Mesenchymal stem cell (in vitro differentiated cells and primary cell): ENCODE measurements around the gene TJP3.

ENCODE experiments used
- DNase-seq: peaks from one replicate; pipeline ENCODE4 v3.0.0-alpha.2; 2013
- H2AFZ ChIP-seq: one replicate; pipeline ENCODE4 v1.6.1; 2013; ENCODE audit warnings: low read depth, mild to moderate bottlenecking, control low read depth, inconsistent platforms, low read length, moderate library complexity
- H2AK5ac ChIP-seq: 2 replicates; pipeline ENCODE4 v1.6.1; 2013; ENCODE audit warnings: low read length, moderate library complexity, mild to moderate bottlenecking, inconsistent platforms; ENCODE audit not compliant: severe bottlenecking
- H2BK120ac ChIP-seq: one replicate; pipeline ENCODE4 v1.6.1; 2013; ENCODE audit warnings: low read depth, mild to moderate bottlenecking, inconsistent platforms, low read length, moderate library complexity
- H2BK12ac ChIP-seq, 2 experiments: one replicate each; pipeline ENCODE4 v1.6.1; 2013; ENCODE audit warnings: inconsistent platforms in 2 of 2, low read length in 2 of 2, mild to moderate bottlenecking in 2 of 2, moderate library complexity in 2 of 2, control low read depth in 1 of 2
- H2BK15ac ChIP-seq: one replicate; pipeline ENCODE4 v1.6.1; 2013; ENCODE audit warnings: mild to moderate bottlenecking, low read depth, inconsistent platforms; ENCODE audit not compliant: poor library complexity, severe bottlenecking
- H2BK5ac ChIP-seq: 2 replicates; pipeline ENCODE4 v1.6.1; 2013; ENCODE audit warnings: low read depth, mild to moderate bottlenecking, low read length, control low read depth, inconsistent platforms; ENCODE audit not compliant: poor library complexity, severe bottlenecking
- H3K14ac ChIP-seq, 2 experiments: one replicate each; pipeline ENCODE4 v1.6.1; 2013; ENCODE audit warnings: inconsistent platforms in 2 of 2, low read length in 2 of 2, control low read depth in 1 of 2, mild to moderate bottlenecking in 1 of 2, moderate library complexity in 1 of 2
- H3K18ac ChIP-seq, 2 experiments: one replicate each; pipeline ENCODE4 v1.6.1; 2013; ENCODE audit warnings: inconsistent platforms in 2 of 2, low read length in 2 of 2, control low read depth in 1 of 2, low read depth in 1 of 2, mild to moderate bottlenecking in 1 of 2
- H3K23ac ChIP-seq, 2 experiments: one replicate each; pipeline ENCODE4 v1.6.1; 2013; ENCODE audit warnings: inconsistent platforms in 2 of 2, low read length in 2 of 2, mild to moderate bottlenecking in 2 of 2, moderate library complexity in 2 of 2, control low read depth in 1 of 2
- H3K27ac ChIP-seq: 2 replicates; pipeline ENCODE4 v1.5.1; 2013; ENCODE audit warnings: mild to moderate bottlenecking, moderate library complexity, low read length, control low read depth, inconsistent platforms; ENCODE audit not compliant: poor library complexity, severe bottlenecking
- H3K27me3 ChIP-seq, 2 experiments: 2 replicates each; pipeline versions ENCODE4 v1.6.1 to v1.7.0; 2013; ENCODE audit warnings: low read length in 2 of 2, mild to moderate bottlenecking in 2 of 2, moderate library complexity in 2 of 2, control low read depth in 1 of 2, inconsistent platforms in 1 of 2; ENCODE audit not compliant: control insufficient read depth in 1 of 2, insufficient read depth in 1 of 2
- H3K36me3 ChIP-seq, 2 experiments: 2 replicates each; pipeline versions ENCODE4 v1.6.1 to v1.7.0; 2013; ENCODE audit warnings: low read length in 2 of 2, control low read depth in 1 of 2, inconsistent platforms in 1 of 2, low read depth in 1 of 2, mild to moderate bottlenecking in 1 of 2; ENCODE audit not compliant: insufficient read depth in 2 of 2, control insufficient read depth in 1 of 2
- H3K4ac ChIP-seq, 2 experiments: one replicate each; pipeline ENCODE4 v1.6.1; 2013; ENCODE audit warnings: inconsistent platforms in 2 of 2, low read length in 2 of 2, mild to moderate bottlenecking in 2 of 2, moderate library complexity in 2 of 2, control low read depth in 1 of 2, low read depth in 1 of 2
- H3K4me1 ChIP-seq: 2 replicates; pipeline ENCODE4 v1.6.1; 2013; ENCODE audit warnings: low read depth, low read length, control low read depth; ENCODE audit not compliant: control insufficient read depth, insufficient read depth
- H3K4me2 ChIP-seq: 2 replicates; pipeline ENCODE4 v1.6.1; 2013; ENCODE audit warnings: low read length, mild to moderate bottlenecking, inconsistent platforms; ENCODE audit not compliant: poor library complexity, severe bottlenecking
- H3K4me3 ChIP-seq, 2 experiments: 2 replicates each; pipeline versions ENCODE4 v1.5.1 to v1.7.0; 2013; ENCODE audit warnings: low read length in 2 of 2, mild to moderate bottlenecking in 2 of 2, control low read depth in 1 of 2, low read depth in 1 of 2; ENCODE audit not compliant: insufficient read depth in 1 of 2
- H3K79me1 ChIP-seq: replicated peaks from 2 replicates; pipeline ENCODE4 v1.6.1; 2013; ENCODE audit warnings: mild to moderate bottlenecking, control low read depth, low read length, inconsistent platforms; ENCODE audit not compliant: poor library complexity, severe bottlenecking
- H3K9ac ChIP-seq: 2 replicates; pipeline ENCODE4 v1.7.0; 2013; ENCODE audit warnings: mild to moderate bottlenecking, low read length, moderate library complexity
- H3K9me3 ChIP-seq: 2 replicates; pipeline ENCODE4 v1.7.0; 2013; ENCODE audit warnings: mild to moderate bottlenecking, low read length; ENCODE audit not compliant: control insufficient read depth
- H4K8ac ChIP-seq: one replicate; pipeline ENCODE4 v1.6.1; 2013; ENCODE audit warnings: inconsistent platforms, mild to moderate bottlenecking, low read length, moderate library complexity
- H4K91ac ChIP-seq: one replicate; pipeline ENCODE4 v1.6.1; 2013; ENCODE audit warnings: mild to moderate bottlenecking, low read length, inconsistent platforms
- WGBS: methylation state at CpG from one replicate; pipeline ENCODE4 v1.1.7; 2013; ENCODE audit warnings: mixed read lengths; 5-methylcytosine and 5-hydroxymethylcytosine counted together

Gene TJP3

GRCh38 chr19:3785451-3785937 lies 77.3 kb downstream of the TJP3 start:
- no peak overlapping the region for H2BK120ac ChIP-seq
- no peak overlapping the region for H2AK5ac ChIP-seq
- H4K91ac ChIP-seq: no peak overlapping the region
- H3K36me3 ChIP-seq: no peaks in the 10 kb centered on the region
- H3K9ac ChIP-seq: no peak overlapping the region
- H3K4me2 ChIP-seq: no peak overlapping the region
- no peak overlapping the region for H3K4ac ChIP-seq
- H2AFZ ChIP-seq: no peak overlapping the region
- no peak overlapping the region for H3K18ac ChIP-seq
- WGBS: 6% methylated on average over 40 of the region's 47 CpGs
- no peak overlapping the region for H3K23ac ChIP-seq
- H3K4me3 ChIP-seq: no peak overlapping the region
- H3K27me3 ChIP-seq: peaks cover 26 to 45% of the 10 kb centered on the region in 2 experiments
- no peak overlapping the region for H2BK12ac ChIP-seq
- no peak overlapping the region for H4K8ac ChIP-seq
- no peak overlapping the region for H3K27ac ChIP-seq
- no peak overlapping the region for H2BK5ac ChIP-seq
- peaks cover 10% of the 10 kb centered on the region for H3K4me1 ChIP-seq
- H3K14ac ChIP-seq: no peak overlapping the region
- H2BK15ac ChIP-seq: no peak overlapping the region
- DNase-seq: no peak
- peaks cover 24% of the 10 kb centered on the region for H3K9me3 ChIP-seq
- H3K79me1 ChIP-seq: no peaks in the 10 kb centered on the region

GRCh38 chr19:3785938-3786824 lies 78.0 kb downstream of the TJP3 start, which contains the start of gene MATK:
MATK (minus strand) TSS chr19:3786381; CDS start chr19:3785135, 1,246 bp downstream.
- Histone ChIP-seq H2AFZ (no peak within 1 kb of the TSS), H3K79me1 (no peaks in the 10 kb centered on the region), H3K4me3 (no peak within 1 kb of the TSS), H2AK5ac (no peak within 1 kb of the TSS), H2BK12ac (no peak within 1 kb of the TSS), H4K91ac (no peak within 1 kb of the TSS), H3K18ac (no peak within 1 kb of the TSS), H3K27me3 (peaks cover 30 to 51% of the 10 kb centered on the region in 2 experiments), H2BK5ac (no peak within 1 kb of the TSS), H3K4me2 (no peak within 1 kb of the TSS), H3K27ac (no peak within 1 kb of the TSS), H2BK120ac (no peak within 1 kb of the TSS), H3K4me1 (peaks cover 10% of the 10 kb centered on the region), H3K23ac (no peak within 1 kb of the TSS), H4K8ac (no peak within 1 kb of the TSS), H3K36me3 (no peaks in the 10 kb centered on the region), H2BK15ac (no peak within 1 kb of the TSS), H3K9ac (no peak within 1 kb of the TSS), H3K9me3 (peaks cover 26% of the 10 kb centered on the region), H3K4ac (no peak within 1 kb of the TSS), H3K14ac (no peak within 1 kb of the TSS)
- DNase-seq: no peak
- WGBS: 9% methylated on average over 73 of the region's 101 CpGs

- no peak overlapping the region for H3K23ac ChIP-seq
- H4K8ac ChIP-seq: no peak overlapping the region
- peaks cover 10% of the 10 kb centered on the region for H3K9me3 ChIP-seq
- peaks cover 27 to 44% of the 10 kb centered on the region in 2 experiments for H3K27me3 ChIP-seq
- no peak overlapping the region for H3K14ac ChIP-seq
- no peak overlapping the region for H4K91ac ChIP-seq
- peaks cover 10% of the 10 kb centered on the region for H3K4me1 ChIP-seq
- no peak for DNase-seq
- WGBS: 66% methylated on average over 15 of the region's 16 CpGs
- H3K36me3 ChIP-seq: no peaks in the 10 kb centered on the region
- no peak overlapping the region for H3K4me3 ChIP-seq
- no peak overlapping the region for H3K18ac ChIP-seq
- no peak overlapping the region for H2BK120ac ChIP-seq
- H2BK5ac ChIP-seq: no peak overlapping the region
- H2BK15ac ChIP-seq: no peak overlapping the region
- H3K9ac ChIP-seq: no peak overlapping the region
- H2BK12ac ChIP-seq: no peak overlapping the region
- H3K27ac ChIP-seq: no peak overlapping the region
- H3K4ac ChIP-seq: no peak overlapping the region
- H2AK5ac ChIP-seq: no peak overlapping the region
- no peak overlapping the region for H2AFZ ChIP-seq
- no peak overlapping the region for H3K4me2 ChIP-seq
- H3K79me1 ChIP-seq: no peaks in the 10 kb centered on the region
These were observed 81.0 kb downstream of the TJP3 start for GRCh38 chr19:3788996-3789778.

GRCh38 chr19:3790209-3790734 lies 82.1 kb downstream of the TJP3 start:
- H3K27me3 ChIP-seq: peaks cover 18 to 34% of the 10 kb centered on the region in 2 experiments

More at GRCh38 chr19:3790209-3790734, 82.1 kb downstream of the TJP3 start:
- no peak overlapping the region for H2AK5ac ChIP-seq
- no peak overlapping the region for H3K4me2 ChIP-seq
- no peak overlapping the region for H3K18ac ChIP-seq
- no peak overlapping the region for H3K27ac ChIP-seq
- WGBS: 69% methylated on average over 6 of the region's 6 CpGs
- no peak overlapping the region for H3K9ac ChIP-seq
- H3K79me1 ChIP-seq: no peaks in the 10 kb centered on the region
- no peak overlapping the region for H3K4ac ChIP-seq
- peaks cover 10% of the 10 kb centered on the region for H3K9me3 ChIP-seq
- no peak overlapping the region for H2BK120ac ChIP-seq
- H3K14ac ChIP-seq: no peak overlapping the region
- no peak overlapping the region for H2BK12ac ChIP-seq
- H4K8ac ChIP-seq: no peak overlapping the region
- no peaks in the 10 kb centered on the region for H3K36me3 ChIP-seq
- no peak overlapping the region for H3K4me3 ChIP-seq
- peaks cover 9% of the 10 kb centered on the region for H3K4me1 ChIP-seq
- H2BK5ac ChIP-seq: no peak overlapping the region
- no peak overlapping the region for H2BK15ac ChIP-seq
- H4K91ac ChIP-seq: no peak overlapping the region
- DNase-seq: no peak
- H2AFZ ChIP-seq: no peak overlapping the region
- H3K23ac ChIP-seq: no peak overlapping the region
